ENCODE results near the gene ZDHHC14. TPM values are rescaled to one million over a fixed set of nuclear protein-coding genes. Genes with fewer than 3 reads are reported as not detected.
"Not testable (repeated sequence)": the region's sequence is repeated elsewhere in the genome, so short reads cannot be mapped to it uniquely, and the experiment has no call there.

ZDHHC14 gene
- total and polyA plus RNA-seq, 9 donors, result 4.9 to 16.4 (median 5.9) TPM

DNA sequence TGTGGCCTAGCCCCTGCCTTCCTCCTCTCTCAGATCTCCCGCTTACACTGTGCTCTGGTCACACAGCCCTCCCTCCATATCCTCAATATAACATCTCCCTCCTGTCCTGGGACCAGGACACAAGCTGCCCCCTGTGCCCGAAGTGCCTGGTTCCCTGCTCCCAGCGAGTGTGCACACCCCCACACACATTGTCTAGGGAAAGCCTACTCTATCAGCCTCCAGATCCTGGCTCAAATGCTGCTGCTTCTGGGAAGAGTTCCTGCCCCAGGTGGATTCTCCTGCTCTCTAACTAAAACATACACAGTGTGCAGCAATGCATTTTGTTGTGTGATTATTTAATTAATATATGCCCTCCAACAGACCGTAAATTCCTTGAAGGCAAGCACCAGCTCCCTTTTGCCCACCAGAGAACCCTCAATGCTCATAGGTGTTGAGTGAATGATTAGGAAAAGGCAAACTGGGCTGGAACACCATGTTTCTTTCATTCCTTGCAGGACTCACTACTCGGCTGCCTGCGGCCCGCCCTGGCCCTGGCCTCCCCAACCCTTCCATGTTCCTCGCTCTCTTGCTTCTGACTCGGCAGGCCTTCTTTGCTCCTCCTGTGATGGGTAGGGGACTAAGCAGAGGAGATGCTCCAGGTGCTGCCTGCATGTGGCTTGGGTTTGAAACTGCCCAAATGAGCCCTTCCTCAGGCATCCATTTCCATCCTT, 194.6 kb downstream of the ZDHHC14 start:
- intact Hi-C loops (cut with DNase I), result no loop called here
- no peaks in the 10 kb centered on the region for H3K27me3 ChIP-seq
- WGBS, 3 donors, result 83 to 84% (median 83%) methylated on average over 9 of the region's 9 CpGs
- no peaks in the 10 kb centered on the region for H3K36me3 ChIP-seq
- H3K4me3 ChIP-seq, result no peak overlapping the region
- no peak for DNase-seq
- H3K4me1 ChIP-seq (ENCODE audit: insufficient read depth), result peaks cover 2% of the 10 kb centered on the region
- H3K9me3 ChIP-seq, result no peaks in the 10 kb centered on the region
- no peak for TF ChIP-seq CTCF (IDR thresholded peaks at IDR 0.05)
- TF ChIP-seq POLR2A (IDR thresholded peaks at IDR 0.05), result no peak
- TF ChIP-seq EP300 (IDR thresholded peaks at IDR 0.05), result no peak
- no peak overlapping the region for H3K27ac ChIP-seq

GRCh38 chr6:157576991-157577390, 196.0 kb downstream of the ZDHHC14 start:
- H3K27ac ChIP-seq; DNase-seq; H3K4me3 ChIP-seq; H3K4me1 ChIP-seq (ENCODE audit: insufficient read depth); H3K36me3 ChIP-seq; H3K27me3 ChIP-seq; H3K9me3 ChIP-seq; intact Hi-C loops (cut with DNase I): not testable (repeated sequence)

- H3K9me3 ChIP-seq; H3K36me3 ChIP-seq; H3K4me3 ChIP-seq; H3K27me3 ChIP-seq; DNase-seq; H3K27ac ChIP-seq; H3K4me1 ChIP-seq (ENCODE audit: insufficient read depth); intact Hi-C loops (cut with DNase I): not testable (repeated sequence)
- 87 to 96% (median 93%) methylated on average over 2 of the region's 2 CpGs for WGBS, 3 donors
Measured at GRCh38 chr6:157578527-157578926, 197.5 kb downstream of the ZDHHC14 start.

DNA sequence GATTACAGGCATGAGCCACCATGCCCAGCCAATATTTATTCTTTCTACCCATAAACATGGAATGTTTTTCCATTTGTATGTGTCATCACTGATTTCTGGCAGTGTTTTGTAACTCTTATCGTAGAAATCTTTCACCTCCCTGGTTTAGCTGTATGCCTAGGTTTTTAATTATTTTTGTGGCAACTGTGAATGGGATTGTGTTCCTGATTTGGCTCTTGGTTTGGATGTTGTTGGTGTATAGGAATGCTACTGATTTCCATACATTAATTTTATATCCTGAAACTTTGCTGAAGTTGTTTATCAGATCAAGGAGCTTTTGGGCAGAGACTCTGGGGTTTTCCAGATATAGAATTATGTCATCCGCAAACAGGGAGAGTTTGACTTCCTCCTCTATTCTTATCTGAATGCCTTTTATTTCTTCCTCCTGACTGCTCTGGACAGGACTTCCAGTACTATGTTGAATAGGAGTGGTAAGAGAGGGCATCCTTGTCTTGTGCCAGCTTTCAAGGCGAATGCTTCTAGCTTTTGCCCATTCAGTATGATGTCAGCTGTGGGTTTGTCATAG, 198.6 kb downstream of the ZDHHC14 start:
- intact Hi-C loops (cut with DNase I), result no loop called here
- Histone ChIP-seq H3K4me3 (no peak overlapping the region), H3K9me3 (no peaks in the 10 kb centered on the region), H3K36me3 (no peaks in the 10 kb centered on the region), H3K27ac (no peak overlapping the region), H3K4me1 (ENCODE audit: insufficient read depth) (no peaks in the 10 kb centered on the region), H3K27me3 (no peaks in the 10 kb centered on the region)
- DNase-seq, result no peak
- TF ChIP-seq POLR2A (IDR thresholded peaks at IDR 0.05) (no peak), CTCF (IDR thresholded peaks at IDR 0.05) (no peak), EP300 (IDR thresholded peaks at IDR 0.05) (no peak)
- WGBS, 3 donors, result 77 to 82% (median 78%) methylated on average over 3 of the region's 3 CpGs

GRCh38 chr6:157584036-157584435, 203.0 kb downstream of the ZDHHC14 start:
- intact Hi-C loops (cut with DNase I), result no loop called here
- no peak overlapping the region for H3K27ac ChIP-seq
- 98 to 100% (median 99%) methylated on average over 3 of the region's 3 CpGs for WGBS, 3 donors
- no peak for DNase-seq
- no peak overlapping the region for H3K4me3 ChIP-seq
- no peaks in the 10 kb centered on the region for H3K9me3 ChIP-seq
- TF ChIP-seq EP300 (IDR thresholded peaks at IDR 0.05) (no peak), CTCF (IDR thresholded peaks at IDR 0.05) (no peak), POLR2A (IDR thresholded peaks at IDR 0.05) (no peak)
- no peaks in the 10 kb centered on the region for H3K36me3 ChIP-seq
- H3K27me3 ChIP-seq, result no peaks in the 10 kb centered on the region
- no peaks in the 10 kb centered on the region for H3K4me1 ChIP-seq (ENCODE audit: insufficient read depth)

Measured in ovary (tissue), 9 donors.